ENCODE results near the gene WNT9B. TPM values are rescaled to one million over a fixed set of nuclear protein-coding genes. Genes with fewer than 3 reads are reported as not detected.
A peak's percentile ranks its signal among the peaks of the same experiment; 100 is the strongest.

WNT9B gene
- total RNA-seq, 1 donor from 2014 or later, result 0.42 TPM

DNA sequence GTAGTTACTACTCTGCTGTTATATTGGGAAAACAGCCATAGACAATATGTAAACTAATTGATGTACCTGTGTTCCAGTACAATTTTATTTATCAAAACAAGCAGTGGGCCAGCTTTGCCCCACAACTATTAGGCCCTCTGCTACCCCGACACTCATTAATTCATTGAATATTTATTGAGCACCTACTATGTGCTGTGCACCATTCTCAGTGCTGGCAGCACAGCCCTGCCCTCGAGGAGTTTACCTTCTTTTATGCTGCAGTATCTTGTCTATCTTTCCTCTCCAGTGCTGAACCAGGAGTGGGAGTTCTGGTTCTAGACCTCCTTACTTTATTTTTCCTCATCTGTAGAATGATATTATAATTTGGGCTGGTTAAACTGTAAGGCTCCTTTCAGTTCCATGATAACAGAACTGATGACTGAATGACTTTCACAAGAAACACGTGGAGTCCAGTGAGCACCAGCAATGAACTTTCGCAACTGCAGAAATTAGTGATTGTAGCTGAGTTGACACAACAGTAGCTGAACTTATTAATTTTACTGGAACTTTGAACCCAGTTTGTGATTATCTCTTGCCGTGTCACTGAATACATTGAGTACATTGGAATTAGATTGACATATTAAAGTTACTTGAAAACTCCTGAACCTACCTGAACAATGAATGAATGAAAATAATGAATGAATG is 73.9 kb downstream of the WNT9B start:
- DNase-seq, result no peak
- intact Hi-C loops (cut with micrococcal nuclease), result loop anchor here (10.0 kb wide), 1 partner anchor 81 kb away; no protein-coding TSS in a partner anchor
- ATAC-seq, result no peak

DNA sequence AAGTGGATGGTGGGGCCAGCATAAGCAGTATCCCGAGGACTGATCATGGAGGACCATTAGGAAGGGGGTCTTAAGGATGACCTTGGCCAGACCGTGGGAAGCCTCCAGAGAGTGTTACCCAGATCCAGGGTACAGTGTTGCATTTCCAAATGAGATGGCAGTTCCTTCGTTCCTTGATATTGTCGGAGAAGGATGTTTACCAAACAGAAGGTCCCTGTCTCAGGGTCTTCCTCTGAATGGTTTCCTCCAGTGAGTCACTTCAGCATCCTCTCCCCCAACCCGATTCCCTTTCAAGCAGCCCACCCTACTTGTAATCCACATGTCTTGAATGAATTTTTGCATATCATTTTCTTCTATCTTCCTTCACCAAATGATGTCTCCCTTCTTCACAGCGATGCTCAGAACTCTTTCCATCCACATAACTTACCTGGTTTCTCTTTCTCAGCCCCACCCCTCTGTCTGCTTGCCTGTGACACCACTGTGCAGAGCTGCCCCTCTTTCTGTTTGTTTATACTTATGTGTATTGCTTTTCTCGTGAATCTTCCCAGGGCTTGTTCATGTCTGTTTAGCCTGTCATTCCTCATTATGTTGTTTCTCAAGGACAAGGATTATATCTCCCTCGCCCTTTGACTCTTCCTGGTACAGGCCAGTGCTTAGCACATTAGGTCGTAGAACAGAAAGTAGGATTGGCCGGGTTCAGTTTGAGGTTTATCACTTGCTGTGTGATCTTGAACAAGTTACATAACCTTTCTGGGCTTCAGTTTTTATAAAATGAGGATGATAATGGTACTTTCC is 77.3 kb downstream of the WNT9B start:
- DNase-seq (no peak), ATAC-seq (no peak)
- intact Hi-C loops (cut with micrococcal nuclease), result loop anchor here (10.0 kb wide), 1 partner anchor 84 kb away; no protein-coding TSS in a partner anchor

GRCh38 chr17:46929413-46929812 is 78.0 kb downstream of the WNT9B start:
- DNase-seq, result no peak
- intact Hi-C loops (cut with micrococcal nuclease), result loop anchor here (10.0 kb wide), 1 partner anchor 85 kb away; no protein-coding TSS in a partner anchor
- no peak for ATAC-seq

DNA sequence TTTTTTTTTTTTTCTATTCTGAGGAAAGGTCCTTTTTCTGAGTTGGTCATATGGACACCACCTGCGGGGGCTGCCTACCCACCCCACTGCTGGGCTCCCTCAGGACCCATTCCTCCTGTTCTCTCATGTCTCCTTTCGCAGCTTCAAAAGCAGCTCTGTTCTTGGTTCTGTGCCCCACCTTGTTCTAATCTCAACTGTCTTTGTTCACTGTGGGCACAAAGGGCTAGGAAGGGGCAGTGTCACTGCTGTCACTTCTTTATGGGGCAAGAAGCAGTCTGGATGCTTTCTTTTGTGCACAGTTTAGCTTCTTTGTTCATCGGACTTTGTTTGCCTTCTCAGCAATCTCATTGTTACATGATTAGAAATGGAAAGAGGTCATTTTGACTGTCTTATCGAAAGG is 78.7 kb downstream of the WNT9B start:
- intact Hi-C loops (cut with micrococcal nuclease), result no loop called here
- DNase-seq (no peak), ATAC-seq (no peak)

- ATAC-seq (no peak), DNase-seq (no peak)
- intact Hi-C loops (cut with micrococcal nuclease), result no loop called here
Measured at GRCh38 chr17:46931596-46931995, 80.2 kb downstream of the WNT9B start.

DNA sequence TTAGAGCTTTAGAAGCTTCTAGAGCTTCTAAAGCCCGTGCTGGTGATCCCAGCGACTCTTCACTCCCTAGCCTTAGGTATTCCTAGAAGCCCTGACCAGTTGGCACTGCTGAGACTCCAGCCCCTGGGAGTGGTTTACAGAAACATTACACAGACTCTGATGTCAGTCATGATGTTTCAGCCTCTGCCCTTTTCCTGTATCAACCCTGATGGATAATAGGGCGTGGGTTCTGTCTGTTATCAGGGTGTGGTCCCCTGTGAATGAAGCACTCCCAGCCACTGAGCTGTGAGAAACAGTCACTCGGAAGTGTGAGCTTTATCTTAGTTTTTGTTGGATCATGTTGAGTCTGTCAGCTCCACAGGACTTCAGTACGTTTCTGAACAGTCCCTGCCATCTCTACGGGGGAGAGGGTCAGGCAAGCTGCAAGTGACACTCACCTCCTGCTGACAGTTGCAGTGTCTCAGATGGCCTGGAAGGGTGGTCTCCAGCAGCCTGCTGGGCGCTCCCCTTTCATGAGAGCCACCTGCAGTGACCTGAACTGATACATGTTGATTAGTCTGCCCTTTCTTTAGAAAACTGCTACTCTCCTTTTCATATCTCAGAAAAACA is 84.4 kb downstream of the WNT9B start:
- DNase-seq (no peak), ATAC-seq (peak; percentile 79)
- intact Hi-C loops (cut with micrococcal nuclease), result no loop called here

Other genes starting within 250 kb of the WNT9B start
- 0.92 TPM for gene WNT3, start 32.9 kb upstream of the WNT9B start, total RNA-seq
- 35.2 TPM for gene GOSR2, start 71.6 kb downstream of the WNT9B start, total RNA-seq
- 0.32 TPM for gene RPRML, start 127.7 kb downstream of the WNT9B start, total RNA-seq

All from left ventricle myocardium superior (tissue), 1 donor.